GM19438 (cell line): Measurements from ENCODE around the gene STPG3.
"Not testable (repeated sequence)": the region's sequence is repeated elsewhere in the genome, so short reads cannot be mapped to it uniquely, and the experiment has no call there.

Experiments used
- ATAC-seq: cut with Tn5 transposase; IDR thresholded peaks from one replicate; pipeline ENCODE4 v1.9.1; 2021; ENCODE audit warnings: low read depth; ENCODE audit not compliant: unreplicated experiment

STPG3 gene

GRCh38 chr9:137232510-137232909, 18.6 kb upstream of the STPG3 start:
- no peak for ATAC-seq

- ATAC-seq, result no peak
These were observed 17.7 kb upstream of the STPG3 start for GRCh38 chr9:137233143-137233980.

GRCh38 chr9:137234055-137234697, 16.9 kb upstream of the STPG3 start:
- ATAC-seq, result no peak

- no peak for ATAC-seq
These were observed 16.2 kb upstream of the STPG3 start for GRCh38 chr9:137234758-137235423.

GRCh38 chr9:137235424-137236237, 15.5 kb upstream of the STPG3 start:
- ATAC-seq, result no peak

GRCh38 chr9:137236238-137236935, 14.7 kb upstream of the STPG3 start:
- no peak for ATAC-seq

- no peak for ATAC-seq
These were observed 14.1 kb upstream of the STPG3 start for GRCh38 chr9:137236936-137237421.

GRCh38 chr9:137237759-137238726, 13.0 kb upstream of the STPG3 start:
- ATAC-seq, result no peak

GRCh38 chr9:137239541-137240200, 11.4 kb upstream of the STPG3 start:
- ATAC-seq, result not testable (repeated sequence)

- peak; percentile 28 for ATAC-seq
These were observed 10.7 kb upstream of the STPG3 start for GRCh38 chr9:137240318-137240840.

- ATAC-seq, result peak; percentile 62
These were observed 10.1 kb upstream of the STPG3 start, which contains the start of gene TUBB4B for GRCh38 chr9:137240841-137241489. Gene TUBB4B (plus strand): TSS chr9:137241287. CDS start chr9:137241361, 74 bp downstream.

GRCh38 chr9:137241490-137242268, 9.4 kb upstream of the STPG3 start:
- peak; percentile 8 for ATAC-seq

- no peak for ATAC-seq
These were observed 8.6 kb upstream of the STPG3 start for GRCh38 chr9:137242269-137243203.

GRCh38 chr9:137243266-137243625, 7.8 kb upstream of the STPG3 start:
- ATAC-seq, result not testable (repeated sequence)

GRCh38 chr9:137243626-137244485, 7.2 kb upstream of the STPG3 start:
- no peak for ATAC-seq
